Naive thymus-derived CD8-positive, alpha-beta T cell (primary cell): Measurements from ENCODE around the gene RHBDD1. TPM values are rescaled to one million over a fixed set of nuclear protein-coding genes. Genes with fewer than 3 reads are reported as not detected.

Source experiments
- ATAC-seq, 2 donors: fragments of 150-1000 bp; cut with Tn5 transposase in 1 of 2; sonication (Bioruptor Pico), chemical (Tn5 transposase) in 1 of 2; 1 replicate in 1 of 2; 2 replicates in 1 of 2; pipeline ENCODE4 v1.10.0; 2021; ENCODE audit warnings: mild to moderate bottlenecking in 2 of 2, moderate library complexity in 2 of 2
- POLR2A ChIA-PET: fragments of 350-600 bp; sonication (Branson Sonifier 250); formaldehyde crosslinking; loops from one replicate; lab custom pipeline; 2021; ENCODE audit warnings: antibody characterized with exemption; lab: Charles Lee
- DNase-seq, 10 donors: peaks; one replicate each; pipeline versions ENCODE4 v3.0.0 to v3.0.0-alpha.2; 2020 to 2022
- H3K27ac Mint-ChIP-seq, 10 donors: one replicate each; pipeline ENCODE4 v1.8.0; 2020 to 2022; ENCODE audit warnings: mild to moderate bottlenecking in 10 of 10, mixed read lengths in 10 of 10, moderate library complexity in 4 of 10, inconsistent platforms in 1 of 10
- H3K27me3 Mint-ChIP-seq, 5 donors: one replicate each; pipeline ENCODE4 v1.8.0; 2021 to 2022; ENCODE audit warnings: mixed read lengths in 5 of 5
- H3K36me3 Mint-ChIP-seq, 3 donors: one replicate each; pipeline ENCODE4 v1.8.0; 2020 to 2022; ENCODE audit warnings: mixed read lengths in 3 of 3, mild to moderate bottlenecking in 2 of 3, inconsistent platforms in 1 of 3
- H3K4me1 Mint-ChIP-seq, 4 donors: one replicate each; pipeline ENCODE4 v1.8.0; 2021 to 2022; ENCODE audit warnings: mixed read lengths in 4 of 4
- H3K4me3 Mint-ChIP-seq, 10 donors: one replicate each; pipeline ENCODE4 v1.8.0; 2020 to 2022; ENCODE audit warnings: mild to moderate bottlenecking in 10 of 10, mixed read lengths in 10 of 10, moderate library complexity in 6 of 10, inconsistent platforms in 1 of 10
- H3K9me3 Mint-ChIP-seq, 9 donors: one replicate each; pipeline ENCODE4 v1.8.0; 2020 to 2022; ENCODE audit warnings: mixed read lengths in 9 of 9, mild to moderate bottlenecking in 3 of 9, inconsistent platforms in 1 of 9, moderate library complexity in 1 of 9
- polyA plus RNA-seq, 3 donors: library from polyadenylated mRNA; unstranded; fragments of 300-500 nt; fragmentation: Illumina TruSeq; gene quantifications; one replicate each; pipeline ENCODE4 v1.2.3, GENCODE V29; 2021
- total RNA-seq, 8 experiments: library from RNA in 2 of 8; stranded (reverse) in 2 of 8; gene quantifications; one replicate each; pipeline ENCODE4 v1.2.3 and lab custom pipeline; 2021 to 2026

RHBDD1 gene
- total and polyA plus RNA-seq, 5 experiments from 2014 or later, result 13.7 to 55.6 (median 20.4) TPM

GRCh38 chr2:227010433-227010832, 174.6 kb downstream of the RHBDD1 start:
- Mint-ChIP-seq H3K4me3 (no peak overlapping the region), H3K27ac (no peak overlapping the region), H3K4me1 (no peaks in the 10 kb centered on the region), H3K9me3 (peaks cover 0 to 5% (median 0%) of the 10 kb centered on the region in 9 donors), H3K27me3 (peaks cover 0 to 14% (median 0%) of the 10 kb centered on the region in 5 donors), H3K36me3 (no peaks in the 10 kb centered on the region)
- POLR2A ChIA-PET, result no interaction called here
- ATAC-seq, result no peak
- DNase-seq, result no peak

DNA sequence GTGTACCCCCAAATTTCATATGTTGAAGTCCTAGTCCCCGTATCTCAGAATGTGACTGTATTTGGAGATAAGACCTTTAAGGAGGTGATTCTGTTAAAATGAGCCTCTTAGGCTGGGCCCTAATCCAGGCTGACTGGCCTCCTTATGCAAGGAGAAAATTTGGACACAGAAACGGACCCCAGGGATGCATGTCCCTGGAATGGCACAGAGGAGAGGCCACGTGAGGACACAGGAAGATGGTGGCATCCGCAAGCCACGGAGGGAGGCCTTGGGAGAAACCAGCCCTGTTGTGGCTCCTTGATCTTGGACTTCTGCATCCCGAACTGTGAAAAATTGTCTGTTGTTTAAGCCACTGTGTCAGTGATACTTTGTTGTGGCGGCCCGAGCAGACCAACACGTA, 177.5 kb downstream of the RHBDD1 start:
- POLR2A ChIA-PET, result no interaction called here
- Mint-ChIP-seq H3K4me1 (peaks cover 0 to 3% (median 0%) of the 10 kb centered on the region in 4 donors), H3K27me3 (peaks cover 2 to 22% (median 21%) of the 10 kb centered on the region in 5 donors), H3K9me3 (peaks cover 0 to 4% (median 0%) of the 10 kb centered on the region in 9 donors), H3K36me3 (no peaks in the 10 kb centered on the region), H3K4me3 (no peak overlapping the region), H3K27ac (no peak overlapping the region)
- DNase-seq, result no peak
- no peak for ATAC-seq

DNA sequence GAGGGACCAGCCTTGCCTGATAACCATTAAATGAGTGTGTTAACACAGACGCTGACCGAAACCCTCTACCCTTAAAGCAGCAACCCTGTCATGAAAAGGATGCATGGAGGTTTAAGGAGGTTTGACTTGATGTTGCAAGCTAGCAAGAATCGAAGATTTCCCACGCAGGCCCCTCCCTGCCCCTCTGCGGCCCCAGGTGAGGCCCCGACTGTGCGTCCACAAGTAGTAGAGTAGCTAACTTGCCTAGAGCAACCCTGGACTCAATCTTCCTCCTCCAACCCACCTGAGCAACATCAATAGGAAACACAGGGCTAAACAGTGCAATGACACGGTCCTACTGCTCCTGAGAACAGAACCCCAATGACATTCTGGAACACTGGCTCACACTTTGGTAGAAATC, 178.0 kb downstream of the RHBDD1 start:
- no peaks in the 10 kb centered on the region for H3K36me3 Mint-ChIP-seq
- no peak for ATAC-seq
- H3K27me3 Mint-ChIP-seq, result peaks cover 2 to 28% (median 24%) of the 10 kb centered on the region in 5 donors
- no peak overlapping the region for H3K4me3 Mint-ChIP-seq
- H3K9me3 Mint-ChIP-seq, result peaks cover 0 to 2% (median 0%) of the 10 kb centered on the region in 9 donors
- H3K4me1 Mint-ChIP-seq, result peaks cover 0 to 4% (median 0%) of the 10 kb centered on the region in 4 donors
- POLR2A ChIA-PET, result no interaction called here
- no peak overlapping the region for H3K27ac Mint-ChIP-seq
- no peak for DNase-seq

- peaks cover 0 to 4% (median 0%) of the 10 kb centered on the region in 4 donors for H3K4me1 Mint-ChIP-seq
Measured at GRCh38 chr2:227016894-227017293, 181.0 kb downstream of the RHBDD1 start.

DNA sequence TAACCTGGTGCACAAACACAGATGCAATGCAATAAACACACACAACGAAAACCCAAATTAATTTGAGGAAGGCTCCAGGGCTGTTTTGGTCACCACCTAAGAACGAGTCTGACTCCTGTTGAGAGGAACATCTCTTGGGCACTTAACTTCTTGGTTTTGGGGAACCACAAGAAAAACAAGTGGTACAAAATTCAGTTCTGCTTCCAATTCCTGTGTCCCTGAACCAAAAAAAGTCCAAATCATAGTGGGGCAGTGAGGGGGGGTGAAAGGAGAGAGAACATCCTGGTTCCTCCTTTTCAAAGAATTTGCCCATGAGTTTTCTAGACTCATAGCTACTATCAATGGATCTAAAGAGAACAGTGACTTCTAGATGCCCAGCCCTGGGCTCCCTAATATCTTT, 184.6 kb downstream of the RHBDD1 start:
- POLR2A ChIA-PET, result no interaction called here
- Mint-ChIP-seq H3K9me3 (no peaks in the 10 kb centered on the region), H3K36me3 (peaks cover 0 to 9% (median 0%) of the 10 kb centered on the region in 3 donors), H3K27ac (no peak overlapping the region), H3K4me3 (no peak overlapping the region), H3K27me3 (peaks cover 5 to 28% (median 15%) of the 10 kb centered on the region in 5 donors), H3K4me1 (peaks cover 0 to 4% (median 0%) of the 10 kb centered on the region in 4 donors)
- DNase-seq, result no peak
- no peak for ATAC-seq

More at GRCh38 chr2:227016894-227017293, 181.0 kb downstream of the RHBDD1 start:
- Mint-ChIP-seq H3K27me3 (peaks cover 5 to 29% (median 24%) of the 10 kb centered on the region in 5 donors), H3K9me3 (peaks cover 0 to 2% (median 0%) of the 10 kb centered on the region in 9 donors), H3K4me3 (no peak overlapping the region), H3K36me3 (peaks cover 0 to 9% (median 0%) of the 10 kb centered on the region in 3 donors), H3K27ac (no peak overlapping the region)
- DNase-seq, result no peak
- no peak for ATAC-seq
- POLR2A ChIA-PET, result no interaction called here

DNA sequence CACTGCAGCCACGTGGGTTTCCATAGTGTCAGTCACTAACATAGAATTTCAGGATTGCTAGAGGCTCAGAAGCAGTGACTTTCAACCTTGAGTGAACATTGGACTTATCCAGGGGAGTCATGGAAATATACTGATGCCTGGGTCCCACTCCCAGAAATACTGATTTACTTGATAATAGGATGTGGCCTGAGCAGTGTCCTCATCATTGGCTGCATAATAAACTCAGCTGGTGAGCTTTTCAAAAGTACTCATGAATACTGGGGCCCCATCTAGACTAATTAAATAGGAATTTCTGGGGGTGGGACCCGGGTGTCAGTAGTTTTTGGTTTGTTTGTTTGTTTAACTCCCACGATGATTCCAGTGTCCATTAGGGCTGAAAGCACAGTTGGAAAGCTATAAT, 186.8 kb downstream of the RHBDD1 start:
- no peaks in the 10 kb centered on the region for H3K9me3 Mint-ChIP-seq
- H3K36me3 Mint-ChIP-seq, result peaks cover 0 to 9% (median 0%) of the 10 kb centered on the region in 3 donors
- peaks cover 8 to 15% (median 10%) of the 10 kb centered on the region in 5 donors for H3K27me3 Mint-ChIP-seq
- no peak overlapping the region for H3K4me3 Mint-ChIP-seq
- POLR2A ChIA-PET, result no interaction called here
- H3K4me1 Mint-ChIP-seq, result peaks cover 0 to 4% (median 0%) of the 10 kb centered on the region in 4 donors
- no peak for DNase-seq
- no peak overlapping the region for H3K27ac Mint-ChIP-seq
- no peak for ATAC-seq

- Mint-ChIP-seq H3K27me3 (peaks cover 0 to 13% (median 10%) of the 10 kb centered on the region in 5 donors), H3K27ac (no peak overlapping the region), H3K9me3 (no peaks in the 10 kb centered on the region), H3K4me1 (no peaks in the 10 kb centered on the region), H3K4me3 (no peak overlapping the region), H3K36me3 (peaks cover 0 to 2% (median 0%) of the 10 kb centered on the region in 3 donors)
- POLR2A ChIA-PET, result no interaction called here
- DNase-seq (no peak), ATAC-seq (no peak)
Measured at GRCh38 chr2:227025510-227025909, 189.7 kb downstream of the RHBDD1 start.

GRCh38 chr2:227029426-227030105, 193.7 kb downstream of the RHBDD1 start:
- Mint-ChIP-seq H3K27me3 (peaks cover 0 to 14% (median 8%) of the 10 kb centered on the region in 5 donors), H3K9me3 (no peaks in the 10 kb centered on the region), H3K36me3 (no peaks in the 10 kb centered on the region), H3K27ac (no peak overlapping the region), H3K4me3 (no peak overlapping the region), H3K4me1 (peaks cover 0 to 2% (median 0%) of the 10 kb centered on the region in 4 donors)
- ATAC-seq (no peak), DNase-seq (no peak)
- POLR2A ChIA-PET, result no interaction called here

GRCh38 chr2:227030789-227031188, 194.9 kb downstream of the RHBDD1 start:
- H3K27me3 Mint-ChIP-seq, result peaks cover 5 to 19% (median 13%) of the 10 kb centered on the region in 5 donors
- DNase-seq (no peak), ATAC-seq (no peak)
- peaks cover 0 to 2% (median 0%) of the 10 kb centered on the region in 4 donors for H3K4me1 Mint-ChIP-seq
- H3K9me3 Mint-ChIP-seq, result peaks cover 0 to 2% (median 0%) of the 10 kb centered on the region in 9 donors
- no peak overlapping the region for H3K27ac Mint-ChIP-seq
- POLR2A ChIA-PET, result no interaction called here
- H3K36me3 Mint-ChIP-seq, result no peaks in the 10 kb centered on the region
- no peak overlapping the region for H3K4me3 Mint-ChIP-seq

- H3K4me3 Mint-ChIP-seq, result no peak overlapping the region
- H3K36me3 Mint-ChIP-seq, result no peaks in the 10 kb centered on the region
- H3K27me3 Mint-ChIP-seq, result peaks cover 9 to 20% (median 18%) of the 10 kb centered on the region in 5 donors
- ATAC-seq (no peak), DNase-seq (no peak)
- peaks cover 0 to 2% (median 0%) of the 10 kb centered on the region in 9 donors for H3K9me3 Mint-ChIP-seq
- POLR2A ChIA-PET, result no interaction called here
- H3K4me1 Mint-ChIP-seq, result peaks cover 0 to 2% (median 0%) of the 10 kb centered on the region in 4 donors
- H3K27ac Mint-ChIP-seq, result no peak overlapping the region
Measured at GRCh38 chr2:227031379-227031778, 195.5 kb downstream of the RHBDD1 start.

DNA sequence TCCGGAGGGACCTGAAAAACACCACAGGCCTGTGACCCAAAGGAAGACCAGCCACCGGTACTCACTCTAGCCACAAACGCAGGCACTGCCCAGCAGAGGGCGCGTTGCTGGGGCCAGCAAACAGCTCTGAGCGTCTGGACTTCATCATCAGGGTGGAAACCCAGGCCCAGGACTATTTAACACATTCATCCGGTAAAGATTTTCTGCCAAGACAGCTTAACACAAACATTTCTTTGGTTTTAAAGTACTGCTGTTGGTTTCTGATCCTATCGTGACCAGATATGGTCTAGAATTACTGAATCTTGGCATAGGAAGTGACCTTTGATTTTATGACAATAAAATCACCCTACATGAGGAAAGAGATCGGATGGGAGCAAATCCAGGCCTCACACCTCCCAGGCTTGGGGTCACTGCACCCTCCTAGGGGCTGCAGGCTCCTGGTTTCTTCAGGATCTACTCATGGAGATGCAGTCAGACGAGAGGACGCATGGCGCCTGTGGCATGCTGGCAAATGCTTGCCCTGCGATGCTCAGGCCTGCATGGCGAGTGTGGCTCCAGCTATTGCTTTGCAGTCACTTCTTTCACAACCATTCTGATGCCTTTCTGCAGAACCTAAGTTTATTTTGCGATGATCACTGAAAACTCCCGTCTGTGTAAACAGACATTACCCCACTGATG, 197.8 kb downstream of the RHBDD1 start:
- Mint-ChIP-seq H3K27ac (no peak overlapping the region), H3K27me3 (peaks cover 9 to 27% (median 20%) of the 10 kb centered on the region in 5 donors), H3K36me3 (no peaks in the 10 kb centered on the region), H3K4me3 (no peak overlapping the region), H3K4me1 (peaks cover 0 to 2% (median 0%) of the 10 kb centered on the region in 4 donors), H3K9me3 (peaks cover 0 to 2% (median 0%) of the 10 kb centered on the region in 9 donors)
- POLR2A ChIA-PET, result no interaction called here
- peak in 2 of 10 donors; percentile 1 to 6 for DNase-seq
- no peak for ATAC-seq

DNA sequence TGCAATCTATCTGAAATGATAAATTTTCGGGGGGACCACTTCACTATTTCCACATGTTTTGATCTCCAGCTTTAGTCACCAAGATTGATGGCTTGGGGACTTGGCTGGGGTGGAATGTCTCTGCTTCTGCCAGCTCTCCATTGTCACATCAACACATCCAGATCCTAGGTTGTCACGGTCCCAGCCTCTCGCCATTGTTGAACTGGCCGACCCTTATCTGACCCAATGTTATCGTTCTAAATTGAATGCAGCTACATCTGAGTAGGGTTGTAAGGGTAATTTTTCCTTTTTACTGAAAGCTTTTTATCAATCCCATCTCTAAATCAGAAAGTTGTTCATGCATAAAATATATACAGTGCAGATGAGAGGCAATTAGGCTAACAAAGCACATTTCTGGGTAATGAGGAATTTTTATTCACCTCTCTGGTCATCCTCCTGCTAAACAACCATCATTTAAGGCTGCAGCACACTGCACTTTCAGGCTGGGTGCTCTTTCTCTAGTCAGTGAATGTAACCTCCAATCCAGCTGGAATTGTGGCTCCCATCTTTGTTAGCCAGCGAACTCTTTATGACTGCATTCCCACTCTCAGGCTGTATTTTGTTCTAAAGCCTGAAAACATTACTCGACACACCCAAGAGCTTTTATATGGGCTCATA, 200.0 kb downstream of the RHBDD1 start:
- Mint-ChIP-seq H3K9me3 (peaks cover 0 to 2% (median 0%) of the 10 kb centered on the region in 9 donors), H3K27me3 (peaks cover 9 to 32% (median 25%) of the 10 kb centered on the region in 5 donors), H3K27ac (no peak overlapping the region), H3K4me1 (peaks cover 0 to under 1% (median 0%) of the 10 kb centered on the region in 4 donors), H3K4me3 (no peak overlapping the region), H3K36me3 (no peaks in the 10 kb centered on the region)
- ATAC-seq (no peak), DNase-seq (no peak)
- POLR2A ChIA-PET, result no interaction called here
